CD4-positive, alpha-beta T cell treated with Interleukin-1 beta for 1 hour (primary cell): ENCODE results near the gene HOXD3.

Experiments
- DNase-seq, 2 donors: peaks; one replicate each; pipeline ENCODE4 v3.0.0-alpha.2; 2020 to 2022

Gene HOXD3

DNA sequence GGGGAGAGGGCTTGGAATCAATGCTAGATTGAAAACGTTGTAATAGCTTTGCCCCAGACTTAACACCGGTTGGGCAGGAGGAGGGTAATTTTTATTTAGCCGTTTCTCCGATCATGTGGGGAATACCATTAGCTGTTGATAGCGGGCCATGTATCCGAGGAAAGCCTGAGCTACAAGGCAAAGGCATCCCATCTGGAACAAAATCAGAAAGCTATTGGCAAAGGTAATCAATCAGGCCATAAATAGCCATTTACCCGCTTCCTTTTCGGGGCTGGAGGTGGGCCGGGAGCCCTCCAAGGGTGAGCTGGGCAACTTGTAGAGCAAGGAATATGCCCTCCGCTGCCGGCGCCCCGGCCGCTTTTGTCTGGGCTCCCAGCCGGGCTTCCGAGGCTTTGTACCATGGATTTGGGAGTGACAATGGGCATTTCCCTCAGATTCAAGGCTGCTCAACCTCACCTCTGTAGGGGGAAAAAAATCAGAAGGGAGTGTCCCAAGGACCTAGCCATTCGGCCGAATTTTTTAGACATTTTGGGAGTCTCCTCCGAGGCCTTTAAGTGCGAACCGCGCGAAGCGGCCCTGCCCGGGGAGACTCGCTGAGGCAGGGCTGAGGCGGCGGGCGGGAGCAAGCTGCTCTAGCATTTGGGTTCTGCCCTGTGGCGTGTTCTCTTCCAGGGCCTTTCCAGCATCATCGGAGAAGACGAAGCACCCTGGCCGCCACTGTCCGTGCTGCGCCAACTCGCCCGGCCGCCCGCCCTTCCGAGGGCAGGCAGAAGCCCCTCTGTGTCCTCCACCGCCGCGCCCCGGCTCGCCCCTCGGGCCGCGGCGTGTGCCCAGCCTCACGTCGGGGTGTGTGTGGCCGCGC lies 35.7 kb upstream of the HOXD3 start:
- no peak for DNase-seq

- no peak for DNase-seq
Measured at GRCh38 chr2:176122052-176122682, 34.9 kb upstream of the HOXD3 start.

- DNase-seq, result peak in 1 of 2 donors; percentile 13
Measured at GRCh38 chr2:176122683-176123410, 34.3 kb upstream of the HOXD3 start, which contains the start of gene HOXD9. TSS of gene HOXD9 (plus strand) at chr2:176122719. CDS start at chr2:176122769, 50 bp downstream.

- no peak for DNase-seq
Measured at GRCh38 chr2:176123411-176124109, 33.5 kb upstream of the HOXD3 start.

DNA sequence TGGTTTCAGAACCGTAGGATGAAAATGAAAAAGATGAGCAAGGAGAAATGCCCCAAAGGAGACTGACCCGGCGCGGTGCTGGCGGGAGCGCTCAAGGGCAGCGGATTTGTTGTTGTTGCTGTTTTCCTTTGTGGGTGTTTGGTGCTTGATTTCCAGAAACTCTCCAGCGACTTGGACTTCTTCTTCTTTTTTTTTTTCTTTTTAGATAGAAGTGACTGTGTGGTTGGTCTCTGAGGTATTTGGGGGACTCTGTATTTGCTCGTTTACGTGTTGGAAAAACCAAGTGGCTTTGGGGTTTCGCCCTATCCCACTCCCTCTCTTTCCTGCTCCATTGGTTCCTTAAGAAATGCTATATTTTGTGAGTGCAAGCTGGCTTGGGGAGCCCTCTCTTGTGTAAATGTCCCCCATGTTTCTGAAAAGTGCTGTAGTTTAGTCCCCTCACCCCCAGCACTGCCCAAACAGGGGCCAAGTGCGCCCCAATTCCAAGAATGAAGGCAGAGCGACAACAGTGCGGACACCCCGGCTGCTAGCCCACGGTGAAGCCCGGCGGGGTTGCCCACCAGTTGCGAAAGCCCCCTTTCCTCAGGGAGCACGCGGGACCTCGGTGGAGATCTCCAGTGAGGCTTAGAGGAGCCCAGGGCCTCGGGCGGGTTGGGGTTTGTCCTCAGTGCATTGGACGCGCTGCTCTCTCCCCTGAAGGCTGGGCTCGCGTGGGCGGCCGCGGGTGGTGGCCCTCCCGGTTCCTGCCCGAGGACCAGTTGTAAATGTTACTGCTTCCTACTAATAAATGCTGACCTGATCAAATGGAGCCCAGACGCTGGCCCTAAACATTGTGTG lies 32.8 kb upstream of the HOXD3 start:
- DNase-seq, result no peak

- DNase-seq, result no peak
Measured at GRCh38 chr2:176124947-176125771, 31.9 kb upstream of the HOXD3 start.

DNA sequence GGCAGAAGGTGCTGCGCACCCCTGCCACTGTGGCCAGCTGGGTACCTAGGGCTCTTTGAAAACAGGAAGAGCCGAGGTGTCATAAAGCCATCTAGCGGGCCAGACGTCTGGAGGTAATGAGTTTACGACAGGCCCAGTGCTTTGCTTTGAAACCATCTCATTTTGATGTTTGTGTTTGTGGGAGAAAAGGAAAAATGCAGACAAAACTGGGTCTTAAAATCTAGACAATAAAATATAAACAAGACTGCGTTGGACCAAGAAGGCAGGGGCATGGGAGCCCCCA lies 31.4 kb upstream of the HOXD3 start:
- no peak for DNase-seq

DNA sequence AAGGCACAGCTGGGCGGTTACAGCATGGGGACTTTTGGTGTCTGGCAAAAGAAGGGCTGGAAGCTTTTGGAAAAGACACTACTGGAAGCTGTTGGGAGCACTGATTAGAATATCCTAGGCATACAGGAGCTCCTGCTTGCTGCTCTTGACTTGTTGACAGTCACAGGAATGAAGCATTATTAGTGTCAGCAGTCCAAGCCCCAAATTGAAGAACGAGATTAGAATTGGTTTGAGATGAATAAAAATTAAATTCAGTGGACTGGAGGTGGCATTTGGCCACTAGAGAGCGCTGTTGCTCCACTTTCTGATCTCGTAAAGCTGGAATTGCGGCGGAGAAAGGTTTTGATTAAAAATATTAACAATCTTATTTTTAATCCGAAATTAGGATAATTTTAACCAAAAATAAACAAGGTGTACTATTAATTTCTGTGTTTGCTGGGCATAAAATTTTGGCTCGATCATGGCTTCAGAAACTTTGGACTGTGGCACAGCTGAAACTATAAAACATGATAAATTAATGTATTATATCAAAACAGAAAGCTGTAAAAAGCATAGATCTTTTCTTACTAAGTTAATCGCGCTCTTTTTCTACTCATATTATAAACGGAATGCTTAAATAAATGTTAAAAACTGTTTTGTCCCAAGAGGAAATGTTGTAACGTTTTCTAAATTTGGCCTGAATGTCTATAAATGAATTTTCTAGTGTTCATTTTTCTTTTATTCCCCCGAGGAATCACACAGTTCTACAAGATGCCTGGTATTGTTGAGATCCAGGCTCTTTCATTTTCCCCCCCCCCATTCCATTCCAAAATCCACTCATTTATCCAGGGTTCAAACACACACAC lies 30.0 kb upstream of the HOXD3 start:
- peak; percentile 48 to 64 for DNase-seq

- DNase-seq, result no peak
Measured at GRCh38 chr2:176127774-176128072, 29.4 kb upstream of the HOXD3 start.

DNA sequence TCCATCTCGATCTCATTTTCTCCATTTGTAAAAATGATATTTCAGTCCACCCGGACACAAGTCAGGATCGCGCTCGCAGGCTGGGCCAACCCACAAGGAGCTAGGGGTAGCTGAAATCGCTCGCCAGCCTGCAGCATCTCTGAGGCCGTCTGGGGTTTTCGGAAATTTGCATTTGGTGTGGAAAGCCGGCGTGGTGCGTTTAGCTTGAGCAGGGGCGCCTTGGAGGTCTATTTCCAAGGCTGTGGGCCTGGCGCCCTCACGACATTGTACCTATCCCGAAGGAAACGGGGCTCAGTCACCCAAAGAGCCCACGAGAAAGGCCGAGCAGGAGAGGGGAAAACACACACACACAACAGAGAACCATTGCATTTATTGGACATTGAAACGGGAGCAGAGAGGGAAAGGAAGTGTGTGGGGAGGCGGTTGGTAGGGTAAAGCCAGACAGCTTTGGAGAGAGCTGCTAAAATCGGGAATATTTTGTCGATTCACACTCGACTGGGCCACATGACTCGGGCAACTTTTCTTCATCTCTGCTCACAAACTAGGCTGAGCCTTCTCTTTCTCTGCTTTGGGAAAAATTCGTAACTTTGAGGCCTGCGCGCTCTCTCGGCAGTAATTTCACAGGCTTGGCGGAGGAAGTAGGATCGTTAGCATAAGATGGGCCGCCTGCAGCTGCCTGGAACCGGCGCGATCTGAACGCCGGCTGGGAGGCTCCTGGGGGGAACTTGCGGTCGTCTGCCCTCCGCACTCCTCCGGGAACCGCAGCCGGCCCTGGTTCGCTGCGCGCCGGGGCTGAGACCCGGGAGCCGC lies 28.7 kb upstream of the HOXD3 start:
- DNase-seq, result no peak

DNA sequence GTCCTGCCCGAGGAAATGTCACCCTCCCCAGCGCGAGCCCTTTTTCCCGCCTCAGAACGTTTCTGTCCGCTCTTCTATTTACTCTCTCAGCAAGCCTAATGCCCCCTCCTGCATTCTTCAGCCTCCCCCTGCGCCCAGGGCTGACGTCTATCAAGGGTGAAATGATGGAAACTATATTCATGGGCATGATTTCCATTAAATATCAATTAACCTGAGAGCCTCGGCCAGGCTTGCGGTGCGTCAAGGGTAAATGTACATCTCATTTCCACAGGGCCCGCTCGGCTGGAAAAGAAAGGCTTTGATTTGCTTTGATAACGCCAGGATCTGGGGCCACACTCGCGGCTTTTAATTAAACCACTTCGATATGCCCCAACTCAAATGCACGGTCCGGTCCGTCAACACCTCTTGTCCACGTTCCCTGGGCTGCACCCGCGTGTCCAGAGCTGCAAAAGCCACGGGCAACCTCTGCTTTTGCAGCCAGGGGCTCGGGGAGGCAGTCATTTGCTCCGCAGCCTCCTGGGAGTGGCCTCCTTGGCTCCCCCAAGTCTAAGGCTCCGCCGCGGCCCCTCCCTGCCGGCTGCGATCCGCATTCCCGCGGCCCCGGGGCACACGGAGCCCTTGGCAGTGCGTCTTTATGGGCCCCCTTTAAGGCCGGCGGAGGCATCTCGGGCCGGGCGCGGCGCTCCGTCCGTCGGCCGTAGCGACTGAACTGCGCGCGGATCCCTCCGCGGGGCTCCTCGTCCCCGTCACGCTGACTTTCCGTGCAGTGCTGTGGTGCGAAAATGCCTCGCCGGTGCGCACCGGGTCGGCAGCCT lies 27.9 kb upstream of the HOXD3 start, which contains the start of gene HOXD8:
Gene HOXD8, plus strand, starts transcription at position 724 of the 815 bp plus-strand sequence. CDS start 662 bp downstream, outside the sequence.
- DNase-seq, result no peak

GRCh38 chr2:176129813-176130146 lies 27.3 kb upstream of the HOXD3 start:
- no peak for DNase-seq

- no peak for DNase-seq
Measured at GRCh38 chr2:176130147-176130956, 26.8 kb upstream of the HOXD3 start.

GRCh38 chr2:176130957-176131847 lies 25.9 kb upstream of the HOXD3 start:
- no peak for DNase-seq

DNA sequence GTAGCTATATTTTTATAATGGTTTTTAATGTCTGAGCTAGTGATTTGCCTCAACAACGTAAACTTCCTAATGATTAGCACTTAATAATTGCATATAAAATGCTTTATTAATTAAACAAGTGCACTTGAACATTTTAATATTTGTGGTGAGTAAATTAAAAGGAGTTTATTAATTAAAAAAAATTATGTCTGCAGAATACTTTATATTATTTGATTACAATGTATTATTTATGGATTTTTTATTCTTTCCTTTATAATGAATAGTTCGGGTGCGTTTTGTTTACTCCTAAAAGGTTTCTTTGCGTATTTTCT lies 25.3 kb upstream of the HOXD3 start:
- DNase-seq, result no peak

GRCh38 chr2:176132205-176133171 lies 24.6 kb upstream of the HOXD3 start:
- no peak for DNase-seq
